Measurements from ENCODE around the gene TBX10. TPM values are rescaled to one million over a fixed set of nuclear protein-coding genes. Genes with fewer than 3 reads are reported as not detected.

TBX10 gene
- total RNA-seq, 6 experiments from 2014 or later: not detected

DNA sequence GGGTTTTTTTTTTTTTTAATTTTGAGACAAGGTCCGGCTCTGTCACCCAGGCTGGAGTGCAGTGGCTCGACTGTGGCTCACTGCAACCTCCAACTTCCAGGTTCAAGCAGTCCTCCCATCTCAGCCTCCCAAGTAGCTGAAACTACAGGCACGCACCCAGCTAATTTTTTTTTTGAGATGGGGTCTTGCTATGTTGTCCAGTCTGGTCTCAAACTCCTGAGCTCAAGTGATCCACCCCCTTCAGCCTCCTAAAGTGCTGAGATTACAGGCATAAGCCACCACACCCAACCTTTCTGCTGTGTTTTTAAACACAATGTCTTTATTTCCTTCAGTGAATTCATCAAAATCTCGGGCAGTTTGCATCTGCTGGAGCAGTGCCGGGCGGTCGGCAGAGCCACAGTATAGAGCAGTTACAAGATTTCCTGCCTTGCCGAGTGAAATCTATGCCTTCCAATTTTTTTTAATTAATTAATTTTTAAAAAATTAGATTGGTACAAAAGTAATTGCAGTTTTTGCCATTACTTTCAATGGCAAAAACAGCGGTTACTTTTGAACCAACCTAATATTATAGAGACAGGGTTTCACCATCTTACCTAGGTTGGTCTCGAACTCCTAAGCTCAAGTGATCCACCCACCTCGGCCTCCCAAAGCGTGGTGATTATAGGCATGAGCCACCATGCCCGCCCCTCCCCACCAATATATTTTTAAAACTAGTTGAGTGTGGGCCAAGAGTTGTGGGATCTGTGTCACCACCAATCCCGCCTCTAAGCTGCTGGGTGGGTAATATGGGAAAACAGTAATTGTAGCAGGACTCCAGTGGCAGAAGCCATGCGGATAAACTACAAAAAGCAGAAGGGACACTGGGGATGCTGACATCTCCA lies 13.6 kb upstream of the TBX10 start:
- TF ChIP-seq, protein P1, sequence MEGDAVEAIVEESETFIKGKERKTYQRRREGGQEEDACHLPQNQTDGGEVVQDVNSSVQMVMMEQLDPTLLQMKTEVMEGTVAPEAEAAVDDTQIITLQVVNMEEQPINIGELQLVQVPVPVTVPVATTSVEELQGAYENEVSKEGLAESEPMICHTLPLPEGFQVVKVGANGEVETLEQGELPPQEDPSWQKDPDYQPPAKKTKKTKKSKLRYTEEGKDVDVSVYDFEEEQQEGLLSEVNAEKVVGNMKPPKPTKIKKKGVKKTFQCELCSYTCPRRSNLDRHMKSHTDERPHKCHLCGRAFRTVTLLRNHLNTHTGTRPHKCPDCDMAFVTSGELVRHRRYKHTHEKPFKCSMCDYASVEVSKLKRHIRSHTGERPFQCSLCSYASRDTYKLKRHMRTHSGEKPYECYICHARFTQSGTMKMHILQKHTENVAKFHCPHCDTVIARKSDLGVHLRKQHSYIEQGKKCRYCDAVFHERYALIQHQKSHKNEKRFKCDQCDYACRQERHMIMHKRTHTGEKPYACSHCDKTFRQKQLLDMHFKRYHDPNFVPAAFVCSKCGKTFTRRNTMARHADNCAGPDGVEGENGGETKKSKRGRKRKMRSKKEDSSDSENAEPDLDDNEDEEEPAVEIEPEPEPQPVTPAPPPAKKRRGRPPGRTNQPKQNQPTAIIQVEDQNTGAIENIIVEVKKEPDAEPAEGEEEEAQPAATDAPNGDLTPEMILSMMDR (IDR thresholded peaks at IDR 0.05): no peak
- Mint-ChIP-seq H3K27ac (no peak overlapping the region), H3K36me3 (ENCODE audit: low read depth) (no peaks in the 10 kb centered on the region), H3K4me1 (ENCODE audit: low read depth) (no peaks in the 10 kb centered on the region; the same call in 1 of the 2 replicates), H3K27me3 (ENCODE audit: insufficient read depth) (peaks cover 6% of the 10 kb centered on the region; the same call in 1 of the 2 replicates), H3K9me3 (peaks cover 13% of the 10 kb centered on the region), H3K4me3 (no peak overlapping the region)
- DNase-seq: no peak

DNA sequence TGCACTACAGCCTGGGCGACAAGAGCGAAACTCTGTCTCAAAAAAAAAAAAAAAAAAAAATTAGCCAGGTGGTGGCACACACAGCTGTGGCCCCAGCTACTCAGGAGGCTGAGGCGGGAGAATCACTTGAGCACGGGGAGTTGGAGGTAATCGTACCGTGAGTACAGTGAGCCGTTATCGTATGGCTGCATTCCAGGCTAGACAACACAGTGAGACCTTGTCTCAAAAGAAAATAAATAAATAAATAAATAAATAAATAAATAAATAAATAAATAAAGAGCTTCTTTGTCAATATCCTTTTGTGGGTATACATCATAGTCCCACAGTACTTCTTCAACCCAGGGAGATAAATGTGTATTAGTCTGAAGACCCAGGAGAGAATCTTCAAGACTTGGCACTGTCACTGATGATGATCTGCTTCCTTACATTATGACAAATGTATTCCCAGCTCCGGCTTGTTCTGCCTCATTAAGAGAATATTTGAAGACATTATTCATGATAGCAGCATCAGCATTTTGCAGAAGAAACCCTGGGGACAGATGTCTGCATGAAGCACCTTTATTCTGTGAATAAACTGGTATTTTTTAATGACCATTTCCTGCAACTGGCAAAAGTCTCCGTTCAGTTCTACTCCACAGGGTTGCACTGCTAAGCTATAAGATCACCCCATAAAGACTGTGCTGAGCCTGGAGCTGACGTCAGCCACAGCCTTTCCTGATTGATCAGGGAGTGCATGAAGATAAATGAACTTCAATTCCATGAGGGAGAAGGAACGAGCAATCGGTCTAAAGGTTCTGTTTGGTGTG lies 12.6 kb upstream of the TBX10 start:
- DNase-seq: no peak
- no peaks in the 10 kb centered on the region; the same call in 1 of the 2 replicates for H3K4me1 Mint-ChIP-seq (ENCODE audit: low read depth)
- TF ChIP-seq, protein P1 (IDR thresholded peaks at IDR 0.05): no peak
- H3K27ac Mint-ChIP-seq: no peak overlapping the region
- H3K9me3 Mint-ChIP-seq: peaks cover 13% of the 10 kb centered on the region
- H3K4me3 Mint-ChIP-seq: no peak overlapping the region
- no peaks in the 10 kb centered on the region for H3K36me3 Mint-ChIP-seq (ENCODE audit: low read depth)
- peaks cover 9% of the 10 kb centered on the region; the same call in 1 of the 2 replicates for H3K27me3 Mint-ChIP-seq (ENCODE audit: insufficient read depth)

DNA sequence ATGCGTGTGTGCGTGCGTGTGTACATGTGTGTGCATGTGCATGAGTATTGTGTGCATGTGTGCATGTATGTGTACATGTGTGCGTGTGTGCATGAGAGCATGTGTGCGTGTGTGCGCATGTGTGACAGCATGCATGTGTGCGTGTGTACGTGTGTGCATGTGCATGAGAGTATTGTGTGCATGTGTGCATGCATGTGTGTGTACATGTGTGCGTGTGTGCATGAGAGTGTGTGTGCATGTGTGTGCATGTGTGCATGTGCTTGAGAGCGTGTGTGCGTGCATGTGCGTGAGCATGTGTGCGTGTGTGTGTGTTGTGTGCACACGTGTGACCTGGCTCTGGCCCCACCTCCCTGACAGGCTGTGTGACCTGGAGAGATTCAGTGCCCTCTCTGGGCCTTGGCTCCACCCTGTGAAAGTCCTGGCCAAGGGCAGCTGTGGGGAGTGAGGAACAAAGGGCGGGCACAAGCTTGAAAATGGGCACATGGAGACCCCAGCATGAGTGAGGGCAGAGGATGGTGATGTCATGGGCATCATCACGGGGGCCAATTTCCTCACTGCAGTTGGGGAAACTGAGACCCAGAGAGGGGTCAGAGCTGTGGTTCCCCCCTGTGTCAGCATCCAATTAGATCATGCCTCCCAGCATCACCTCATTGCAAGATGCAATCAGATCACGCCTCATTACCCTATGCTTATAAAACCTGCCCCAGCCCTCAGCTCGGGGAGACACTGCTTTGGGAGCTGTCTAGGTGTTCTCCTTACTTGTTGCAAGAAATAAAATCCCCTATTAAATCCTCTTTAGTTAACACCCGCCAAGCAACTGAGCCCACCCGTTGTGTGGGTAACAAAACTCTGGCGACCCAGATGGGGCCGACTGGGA lies 10.3 kb upstream of the TBX10 start:
- H3K36me3 Mint-ChIP-seq (ENCODE audit: low read depth): no peaks in the 10 kb centered on the region
- H3K4me1 Mint-ChIP-seq (ENCODE audit: low read depth): no peaks in the 10 kb centered on the region; the same call in 1 of the 2 replicates
- no peak for DNase-seq
- H3K9me3 Mint-ChIP-seq: no peaks in the 10 kb centered on the region
- H3K4me3 Mint-ChIP-seq: no peak overlapping the region
- H3K27ac Mint-ChIP-seq: no peak overlapping the region
- TF ChIP-seq, protein P1 (IDR thresholded peaks at IDR 0.05): no peak
- peaks cover 9% of the 10 kb centered on the region; the same call in 1 of the 2 replicates for H3K27me3 Mint-ChIP-seq (ENCODE audit: insufficient read depth)

DNA sequence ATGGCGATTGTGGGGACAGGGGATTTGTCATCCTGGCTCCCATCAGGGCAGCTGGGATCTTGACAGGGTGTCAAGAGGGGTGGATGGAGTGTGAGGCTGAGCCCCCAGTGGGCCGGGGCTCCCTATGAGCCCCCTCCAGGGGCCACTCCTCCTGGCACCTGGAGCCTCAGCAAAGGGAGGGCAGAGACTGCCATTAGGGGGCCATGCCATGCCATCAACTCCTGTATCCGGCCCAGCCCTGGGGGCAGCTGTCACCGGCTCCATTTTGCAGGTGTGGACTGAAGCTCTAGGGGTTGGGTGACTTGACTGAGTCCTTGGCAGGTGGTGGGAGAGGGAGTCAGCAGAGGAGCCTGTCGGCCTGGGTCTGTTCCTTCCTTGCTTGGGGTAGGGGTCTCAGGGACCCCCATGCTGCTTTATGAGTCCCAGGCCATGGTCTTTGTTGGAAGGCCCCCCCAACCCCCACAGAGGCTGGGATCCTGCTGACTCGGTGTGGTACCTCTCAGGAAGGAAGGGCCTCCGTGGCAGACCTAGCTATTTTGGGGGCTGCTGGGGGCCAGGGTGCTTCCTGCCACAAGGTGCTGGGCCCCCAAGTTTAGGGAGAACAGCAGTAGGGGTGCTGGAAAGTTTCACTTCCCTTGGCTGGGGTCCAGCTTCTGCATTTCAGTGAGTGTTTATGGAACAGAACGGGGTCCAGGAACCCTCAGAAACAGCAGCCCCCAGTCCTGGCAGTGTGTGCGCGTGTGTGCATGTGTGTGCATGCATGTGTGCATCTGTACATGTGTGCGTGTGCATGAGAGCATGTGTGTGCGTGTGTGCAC lies 9.4 kb upstream of the TBX10 start:
- no peak overlapping the region for H3K27ac Mint-ChIP-seq
- peaks cover 12% of the 10 kb centered on the region; the same call in 1 of the 2 replicates for H3K27me3 Mint-ChIP-seq (ENCODE audit: insufficient read depth)
- no peaks in the 10 kb centered on the region; the same call in 1 of the 2 replicates for H3K4me1 Mint-ChIP-seq (ENCODE audit: low read depth)
- no peaks in the 10 kb centered on the region for H3K36me3 Mint-ChIP-seq (ENCODE audit: low read depth)
- TF ChIP-seq, protein P1 (IDR thresholded peaks at IDR 0.05): no peak
- DNase-seq: no peak
- H3K9me3 Mint-ChIP-seq: no peaks in the 10 kb centered on the region
- H3K4me3 Mint-ChIP-seq: no peak overlapping the region

All from HFFc6 (cell line).